HepG2 (cell line): ENCODE data around the gene FAM174A. TPM values are rescaled to one million over a fixed set of nuclear protein-coding genes. Genes with fewer than 3 reads are reported as not detected.

Source experiments
- BCL6 ChIP-seq: IDR thresholded peaks from 2 replicates; pipeline ENCODE4 v1.6.1; 2016; ENCODE audit warnings: missing genetic modification reagents, missing compliant biosample characterization
- CERS6 ChIP-seq: sonication (generic); formaldehyde crosslinking; IDR thresholded peaks from 2 replicates; pipeline ENCODE4 v1.5.0; 2020; ENCODE audit warnings: missing genetic modification reagents
- CHD4 ChIP-seq: fragments of 200-600 bp; sonication (generic); IDR thresholded peaks from 2 replicates; pipeline ENCODE4 v1.7.0; 2017; ENCODE audit warnings: mild to moderate bottlenecking, low read length, borderline replicate concordance
- HMGXB3 ChIP-seq: sonication (generic); formaldehyde crosslinking; IDR thresholded peaks from 2 replicates; pipeline ENCODE4 v1.4.0; 2020; ENCODE audit warnings: missing genetic modification reagents, borderline replicate concordance
- MAZ ChIP-seq, 2 experiments: sonication (generic) in 1 of 2; formaldehyde crosslinking in 1 of 2; IDR thresholded peaks; 2 replicates each; pipeline versions ENCODE4 v1.5.0 to v1.6.1; 2012 to 2020; ENCODE audit warnings: low read depth in 2 of 2, mild to moderate bottlenecking in 2 of 2, borderline replicate concordance in 1 of 2, improper control_type of control experiment in 1 of 2, low read length in 1 of 2, missing genetic modification reagents in 1 of 2, moderate library complexity in 1 of 2
- PRMT3 ChIP-seq: sonication (generic); formaldehyde crosslinking; IDR thresholded peaks from 2 replicates; pipeline ENCODE4 v1.8.1; 2022; ENCODE audit warnings: low read depth, mild to moderate bottlenecking, moderate library complexity, missing genetic modification reagents, borderline replicate concordance
- RERE ChIP-seq: IDR thresholded peaks from 2 replicates; pipeline ENCODE4 v1.6.1; 2016; ENCODE audit warnings: low read depth, missing genetic modification reagents, missing compliant biosample characterization
- SMARCC2 ChIP-seq: fragments of 450-650 bp; IDR thresholded peaks from 2 replicates; pipeline ENCODE4 v1.6.1; 2017; ENCODE audit warnings: antibody characterized with exemption, mild to moderate bottlenecking
- THRA ChIP-seq: sonication (generic); formaldehyde crosslinking; IDR thresholded peaks from 2 replicates; pipeline ENCODE4 v1.4.0; 2020; ENCODE audit warnings: missing genetic modification reagents, borderline replicate concordance
- TIGD3 ChIP-seq: sonication (generic); formaldehyde crosslinking; IDR thresholded peaks from 2 replicates; pipeline ENCODE4 v1.5.1; 2020; ENCODE audit warnings: mild to moderate bottlenecking, missing genetic modification reagents, borderline replicate concordance
- ZNF12 ChIP-seq: sonication (generic); formaldehyde crosslinking; IDR thresholded peaks from 2 replicates; pipeline ENCODE4 v1.5.0; 2020; ENCODE audit warnings: missing genetic modification reagents
- ZNF7 ChIP-seq: IDR thresholded peaks from 2 replicates; pipeline ENCODE4 v1.6.1; 2016; ENCODE audit warnings: missing biosample characterization, missing genetic modification reagents
- ZNF747 ChIP-seq: sonication (generic); formaldehyde crosslinking; IDR thresholded peaks from 2 replicates; pipeline ENCODE4 v1.8.1; 2023; ENCODE audit warnings: missing genetic modification reagents, mild to moderate bottlenecking, borderline replicate concordance
- polyA plus RNA-seq, 8 experiments: library from polyadenylated mRNA; depleted of rRNA in 3 of 8; stranded (reverse) in 7 of 8; unstranded in 1 of 8; fragments of >200 nt; fragmentation: Illumina TruSeq in 4 of 8; extraction: Trizol in 4 of 8; gene quantifications; 2 replicates each; pipeline versions ENCODE4 v1.2.1 to v1.2.3, GENCODE V29; 2011 to 2016; ENCODE audit warnings: low read depth in 4 of 8, missing spikeins in 1 of 8, mixed read lengths in 1 of 8; ENCODE audit not compliant: insufficient read depth in 1 of 8
- total RNA-seq, 5 experiments: library from RNA; depleted of rRNA; stranded (reverse); fragments of >200 nt; fragmentation: Illumina TruSeq; extraction: Trizol; gene quantifications; 2 replicates each; pipeline ENCODE4 v1.2.3, GENCODE V29; 2016; ENCODE audit warnings: low read depth in 1 of 5

FAM174A gene
- total and polyA plus RNA-seq, 2 of the 13 experiments (the other 11 are each of a cell fraction or from before 2014, with no cell fraction given), result 6.8 to 7.8 TPM

GRCh38 chr5:100535060-100536005 lies at the start of gene FAM174A (continued):
- TF ChIP-seq RERE (CRISPR knock-in tag), result no peak
- TF ChIP-seq ZNF7 (CRISPR knock-in tag), result no peak
- peak; percentile 54; the same call in 1 of the 2 replicates for TF ChIP-seq ZNF747 (CRISPR knock-in tag)
- TF ChIP-seq MAZ (IDR thresholded peaks at IDR 0.05; ENCODE audit: borderline replicate concordance, low read depth, low read length), result no peak
- TF ChIP-seq MAZ (CRISPR knock-in tag; IDR thresholded peaks at IDR 0.05; ENCODE audit: low read depth), result peak; percentile 37; the same call in 1 of the 2 replicates
- no peak for TF ChIP-seq HMGXB3
- TF ChIP-seq CERS6, result no peak
- no peak for TF ChIP-seq PRMT3 (CRISPR knock-in tag)
- no peak for TF ChIP-seq ZNF12 (CRISPR knock-in tag)
- no peak for TF ChIP-seq THRA
- no peak; the same call in 1 of the 2 replicates for TF ChIP-seq TIGD3 (CRISPR knock-in tag)
- TF ChIP-seq CHD4, result no peak
- TF ChIP-seq BCL6 (CRISPR knock-in tag), result no peak
- TF ChIP-seq SMARCC2, result no peak
